SH-SY5Y (cell line): ENCODE measurements around the gene GUCA2A.

Source experiments
- GATA2 ChIP-seq: IDR thresholded peaks from 2 replicates; pipeline ENCODE4 v1.6.1; 2011; ENCODE audit warnings: mild to moderate bottlenecking, low read depth, low read length
- GATA3 ChIP-seq: IDR thresholded peaks from 2 replicates; pipeline ENCODE4 v1.6.1; 2011; ENCODE audit warnings: low read depth, mild to moderate bottlenecking, low read length, moderate library complexity

DNA sequence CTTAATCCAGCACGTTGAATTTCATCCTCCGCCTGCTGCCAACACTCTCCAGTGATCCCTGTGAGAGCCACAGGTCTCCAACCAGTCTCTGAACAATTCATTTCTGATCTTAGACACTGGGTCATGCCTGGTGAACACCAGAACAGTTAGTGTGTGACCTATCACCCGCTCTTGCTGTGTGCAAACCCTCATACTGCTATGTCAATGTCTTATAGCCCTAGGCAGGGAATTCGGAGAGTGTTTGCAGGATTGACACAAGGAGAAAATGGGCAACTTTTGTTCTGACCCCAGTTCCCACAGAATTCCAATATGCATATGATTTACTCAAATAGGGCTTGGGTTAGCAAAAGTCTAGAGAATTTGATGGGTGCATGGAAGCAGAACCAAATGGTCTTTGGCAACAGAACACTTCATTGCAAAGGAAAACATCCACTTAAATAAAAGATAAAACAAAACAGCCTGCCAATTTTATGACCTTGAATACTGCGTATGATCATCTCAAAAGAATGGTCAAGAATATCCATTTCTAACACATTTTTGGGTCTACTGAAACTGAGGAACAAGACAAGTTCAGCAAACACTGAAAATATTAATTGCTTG is 34.4 kb downstream of the GUCA2A start:
- TF ChIP-seq GATA3, result no peak
- TF ChIP-seq GATA2, result no peak
